Uterus (tissue), 4 donors: ENCODE measurements around the gene TXNRD2. TPM values are rescaled to one million over a fixed set of nuclear protein-coding genes. Genes with fewer than 3 reads are reported as not detected.
A peak's percentile ranks its signal among the peaks of the same experiment; 100 is the strongest.
"Not testable (repeated sequence)": the region's sequence is repeated elsewhere in the genome, so short reads cannot be mapped to it uniquely, and the experiment has no call there.

Experiments
- DNase-seq, 2 donors: peaks; one replicate each; pipeline ENCODE4 v3.0.0-alpha.2; 2019 to 2020
- H3K27ac ChIP-seq, 2 donors: fragments of 200-600 bp; sonication (generic); 1 replicate in 1 of 2; 2 replicates in 1 of 2; pipeline ENCODE4 v1.5.1; 2016 to 2018
- H3K27me3 ChIP-seq, 2 donors: fragments of 200-600 bp; sonication (generic); one replicate each; pipeline ENCODE4 v1.5.1; 2018 to 2019; ENCODE audit warnings: control low read depth in 1 of 2
- H3K36me3 ChIP-seq, 2 donors: fragments of 200-600 bp; sonication (generic); one replicate each; pipeline ENCODE4 v1.5.1; 2019; ENCODE audit warnings: control low read depth in 1 of 2
- H3K4me1 ChIP-seq, 2 donors: fragments of 200-600 bp; sonication (generic); one replicate each; pipeline ENCODE4 v1.5.1; 2018 to 2019; ENCODE audit warnings: control low read depth in 1 of 2
- H3K4me3 ChIP-seq, 2 donors: fragments of 200-600 bp; sonication (generic); 1 replicate in 1 of 2; 2 replicates in 1 of 2; pipeline ENCODE4 v1.5.1; 2018 to 2019; ENCODE audit warnings: mild to moderate bottlenecking in 1 of 2
- H3K9me3 ChIP-seq, 2 donors: fragments of 200-600 bp; sonication (generic); one replicate each; pipeline ENCODE4 v1.5.1; 2019; ENCODE audit warnings: control low read depth in 1 of 2
- POLR2A ChIP-seq, 2 donors: fragments of 450-650 bp; IDR thresholded peaks; one replicate each; pipeline ENCODE4 v1.6.1; 2016; ENCODE audit warnings: antibody characterized with exemption in 2 of 2, mild to moderate bottlenecking in 1 of 2, moderate library complexity in 1 of 2
- intact Hi-C: fragments of 100-400 bp; cut with DNase I; formaldehyde crosslinking; loops from one replicate; pipeline ENCODE4 v1.15.1; 2023; ENCODE audit warnings: low total_unique reads
- total RNA-seq, 4 donors: library from RNA; depleted of rRNA in 3 of 4; stranded (reverse); fragments of >200 nt in 3 of 4; gene quantifications; one replicate each; pipeline versions ENCODE4 v1.1.0 to v1.2.4, GENCODE V29; 2014 to 2023
- TF ChIP-seq, protein P1 (sequence below), 4 experiments: fragments of 200-600 bp in 2 of 4; fragments of 450-650 bp in 2 of 4; sonication (generic) in 2 of 4; IDR thresholded peaks; one replicate each; pipeline ENCODE4 v1.5.1; 2016 to 2019; ENCODE audit warnings: antibody characterized with exemption in 4 of 4, mild to moderate bottlenecking in 2 of 4, moderate library complexity in 1 of 4
- donor health status: DM: yes; HTN: yes; CAD: no.

TXNRD2 gene
- total RNA-seq, 4 donors from 2014 or later: 14.7 to 48.9 (median 25.6) TPM

GRCh38 chr22:19942157-19943081 lies 801 bp upstream of the TXNRD2 start:
- peak overlapping the region; percentile 68 to 73 for H3K4me3 ChIP-seq
- intact Hi-C loops: no loop called here
- TF ChIP-seq, protein P1, sequence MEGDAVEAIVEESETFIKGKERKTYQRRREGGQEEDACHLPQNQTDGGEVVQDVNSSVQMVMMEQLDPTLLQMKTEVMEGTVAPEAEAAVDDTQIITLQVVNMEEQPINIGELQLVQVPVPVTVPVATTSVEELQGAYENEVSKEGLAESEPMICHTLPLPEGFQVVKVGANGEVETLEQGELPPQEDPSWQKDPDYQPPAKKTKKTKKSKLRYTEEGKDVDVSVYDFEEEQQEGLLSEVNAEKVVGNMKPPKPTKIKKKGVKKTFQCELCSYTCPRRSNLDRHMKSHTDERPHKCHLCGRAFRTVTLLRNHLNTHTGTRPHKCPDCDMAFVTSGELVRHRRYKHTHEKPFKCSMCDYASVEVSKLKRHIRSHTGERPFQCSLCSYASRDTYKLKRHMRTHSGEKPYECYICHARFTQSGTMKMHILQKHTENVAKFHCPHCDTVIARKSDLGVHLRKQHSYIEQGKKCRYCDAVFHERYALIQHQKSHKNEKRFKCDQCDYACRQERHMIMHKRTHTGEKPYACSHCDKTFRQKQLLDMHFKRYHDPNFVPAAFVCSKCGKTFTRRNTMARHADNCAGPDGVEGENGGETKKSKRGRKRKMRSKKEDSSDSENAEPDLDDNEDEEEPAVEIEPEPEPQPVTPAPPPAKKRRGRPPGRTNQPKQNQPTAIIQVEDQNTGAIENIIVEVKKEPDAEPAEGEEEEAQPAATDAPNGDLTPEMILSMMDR (IDR thresholded peaks at IDR 0.05): no peak
- no peak for TF ChIP-seq POLR2A (IDR thresholded peaks at IDR 0.05)
- H3K36me3 ChIP-seq: no peaks in the 10 kb centered on the region
- peaks cover 0 to 11% of the 10 kb centered on the region in 2 donors for H3K4me1 ChIP-seq
- no peaks in the 10 kb centered on the region for H3K9me3 ChIP-seq
- peak overlapping the region; percentile 96 to 97 for H3K27ac ChIP-seq
- peak in 1 of 2 donors; percentile 35 for DNase-seq
- no peaks in the 10 kb centered on the region for H3K27me3 ChIP-seq

GRCh38 chr22:19940536-19941364 lies 868 bp downstream of the TXNRD2 start:
- H3K36me3 ChIP-seq: no peaks in the 10 kb centered on the region
- H3K4me3 ChIP-seq: peak overlapping the region; percentile 68 to 73
- peak overlapping the region; percentile 96 to 97 for H3K27ac ChIP-seq
- intact Hi-C loops: no loop called here
- no peaks in the 10 kb centered on the region for H3K27me3 ChIP-seq
- no peak for DNase-seq
- TF ChIP-seq, protein P1 (IDR thresholded peaks at IDR 0.05): no peak
- no peak for TF ChIP-seq POLR2A (IDR thresholded peaks at IDR 0.05)
- H3K4me1 ChIP-seq: peaks cover 0 to 11% of the 10 kb centered on the region in 2 donors
- H3K9me3 ChIP-seq: no peaks in the 10 kb centered on the region

- TF ChIP-seq, protein P1 (IDR thresholded peaks at IDR 0.05): no peak
- no peak for TF ChIP-seq POLR2A (IDR thresholded peaks at IDR 0.05)
- Histone ChIP-seq H3K27ac (no peak overlapping the region), H3K27me3 (no peaks in the 10 kb centered on the region), H3K4me1 (peaks cover 0 to 4% of the 10 kb centered on the region in 2 donors), H3K36me3 (no peaks in the 10 kb centered on the region), H3K4me3 (no peak overlapping the region), H3K9me3 (no peaks in the 10 kb centered on the region)
- intact Hi-C loops: no loop called here
- no peak for DNase-seq
These were observed 3.8 kb downstream of the TXNRD2 start for GRCh38 chr22:19937616-19938473.

GRCh38 chr22:19936513-19936912 lies 5.1 kb downstream of the TXNRD2 start:
- no peaks in the 10 kb centered on the region for H3K9me3 ChIP-seq
- no peaks in the 10 kb centered on the region for H3K36me3 ChIP-seq
- H3K4me1 ChIP-seq: peaks cover 0 to 4% of the 10 kb centered on the region in 2 donors
- H3K4me3 ChIP-seq: no peak overlapping the region
- DNase-seq: no peak
- TF ChIP-seq POLR2A (IDR thresholded peaks at IDR 0.05): no peak
- TF ChIP-seq, protein P1 (IDR thresholded peaks at IDR 0.05): no peak
- H3K27ac ChIP-seq: no peak overlapping the region
- intact Hi-C loops: no loop called here
- H3K27me3 ChIP-seq: no peaks in the 10 kb centered on the region

DNA sequence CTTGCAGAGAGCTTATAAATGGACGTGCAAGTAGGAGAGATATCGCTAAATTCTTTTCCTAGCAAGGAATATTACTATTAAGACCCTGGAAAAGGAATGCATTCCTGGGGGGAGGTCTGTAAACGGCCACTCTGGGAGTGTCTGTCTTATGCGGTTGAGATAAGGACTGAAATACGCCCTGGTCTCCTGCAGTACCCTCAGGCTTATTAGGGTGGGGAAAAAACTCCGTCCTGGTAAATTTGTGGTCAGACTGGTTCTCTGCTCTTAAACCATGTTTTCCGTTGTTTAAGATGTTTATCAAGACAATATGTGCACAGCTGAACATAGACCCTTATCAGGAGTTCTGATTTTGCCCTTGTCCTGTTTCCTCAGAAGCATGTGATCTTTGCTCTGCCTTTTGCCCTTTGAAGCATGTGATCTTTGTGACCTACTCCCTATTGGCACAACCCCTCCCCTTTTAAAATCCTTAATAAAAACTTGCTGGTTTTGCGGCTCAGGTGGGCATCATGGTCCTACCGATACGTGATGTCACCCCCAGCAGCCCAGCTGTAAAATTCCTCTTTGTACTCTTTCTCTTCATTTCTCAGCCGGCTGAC lies 6.4 kb downstream of the TXNRD2 start:
- H3K9me3 ChIP-seq, H3K4me1 ChIP-seq, H3K36me3 ChIP-seq, DNase-seq, H3K27me3 ChIP-seq, H3K27ac ChIP-seq, intact Hi-C loops, H3K4me3 ChIP-seq: not testable (repeated sequence)
